NCI-H526 treated with DMSO at 0.1 percent for 48 hours (cell line): ENCODE results near the gene RPAIN.
"Not testable (repeated sequence)": the region's sequence is repeated elsewhere in the genome, so short reads cannot be mapped to it uniquely, and the experiment has no call there.

Experiments
- DNase-seq: peaks from one replicate; lab custom pipeline; 2025; lab: John Stamatoyannopoulos, UW

Gene RPAIN

DNA sequence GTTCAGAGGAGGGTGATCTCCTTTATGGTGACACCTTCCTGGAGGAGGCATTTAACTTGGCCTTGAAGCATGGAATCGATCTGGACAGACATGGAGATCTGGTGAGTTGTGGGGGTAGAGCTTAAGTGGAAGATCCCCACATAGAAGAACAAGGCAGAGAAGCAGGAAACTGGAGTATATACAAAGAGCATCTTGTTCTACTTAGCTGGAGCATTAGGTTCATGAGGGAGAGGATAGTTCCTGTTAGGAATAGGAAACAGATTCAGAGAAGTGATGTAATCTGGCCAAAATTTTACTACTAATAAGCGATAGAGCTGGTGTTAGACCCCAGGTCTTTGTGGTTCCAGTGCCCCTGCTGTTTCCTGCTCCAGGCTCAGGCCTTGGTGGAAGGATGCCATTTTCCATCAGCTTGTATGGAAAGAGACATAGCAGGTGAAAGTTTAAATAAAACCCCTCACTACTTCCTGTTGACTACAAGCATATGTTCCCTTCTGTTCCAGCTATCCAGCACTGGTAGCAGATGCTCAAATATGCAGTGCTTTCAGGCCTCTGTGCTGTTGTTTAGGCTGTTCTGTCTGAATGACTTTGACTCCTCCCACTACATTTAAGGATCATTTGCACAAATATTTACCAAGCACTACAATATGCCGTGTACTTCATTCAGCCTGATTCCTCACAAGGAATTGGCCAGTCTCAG is 9.4 kb downstream of the RPAIN start:
- DNase-seq, result no peak

DNA sequence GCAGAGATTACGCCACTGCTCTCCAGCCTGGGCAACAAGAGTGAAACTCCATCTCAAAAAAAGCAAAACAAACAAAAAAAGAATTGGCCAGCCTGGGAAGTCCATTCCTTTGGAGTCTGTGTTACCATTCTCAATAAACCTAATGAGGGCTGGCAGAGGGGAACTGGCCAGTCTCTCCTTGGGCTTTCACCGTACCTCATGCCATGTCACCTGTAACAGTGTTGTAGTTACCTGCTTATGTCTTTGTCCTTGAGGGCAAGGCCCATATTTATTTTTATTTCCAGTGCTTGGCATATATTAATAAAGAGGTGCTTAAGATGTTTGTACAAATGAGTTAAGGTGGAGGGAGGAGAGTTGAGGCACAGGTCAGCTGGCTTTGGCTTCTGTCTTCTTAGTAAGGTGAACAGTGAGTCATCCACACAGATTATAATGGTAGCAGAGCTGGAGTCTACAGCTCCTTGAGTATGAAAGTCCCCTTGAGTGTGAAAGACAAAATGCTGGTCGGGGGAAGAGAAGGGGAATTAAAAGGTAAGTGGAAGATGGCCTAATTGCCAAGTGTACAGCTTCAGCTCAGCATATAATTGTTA is 10.5 kb downstream of the RPAIN start:
- DNase-seq, result no peak

DNA sequence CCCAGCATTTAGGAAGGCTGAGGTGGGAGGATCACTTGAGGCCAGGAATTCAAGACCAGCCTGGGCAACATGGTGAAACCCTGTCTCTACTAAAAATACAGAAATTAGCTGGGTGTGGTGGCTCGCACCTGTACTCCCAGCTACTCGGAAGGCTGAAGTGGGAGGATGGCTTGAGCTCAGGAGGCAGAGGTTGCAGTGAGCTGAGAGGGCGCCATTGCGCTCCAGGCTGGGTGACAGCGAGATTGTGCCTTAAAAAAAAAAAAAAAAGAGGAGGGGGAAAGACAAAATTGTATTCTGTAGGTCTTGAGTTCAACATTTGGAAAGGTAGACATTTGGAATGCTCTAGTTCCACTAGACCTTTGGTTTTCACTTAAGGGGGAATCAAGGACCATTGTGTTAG is 11.3 kb downstream of the RPAIN start:
- DNase-seq, result not testable (repeated sequence)

DNA sequence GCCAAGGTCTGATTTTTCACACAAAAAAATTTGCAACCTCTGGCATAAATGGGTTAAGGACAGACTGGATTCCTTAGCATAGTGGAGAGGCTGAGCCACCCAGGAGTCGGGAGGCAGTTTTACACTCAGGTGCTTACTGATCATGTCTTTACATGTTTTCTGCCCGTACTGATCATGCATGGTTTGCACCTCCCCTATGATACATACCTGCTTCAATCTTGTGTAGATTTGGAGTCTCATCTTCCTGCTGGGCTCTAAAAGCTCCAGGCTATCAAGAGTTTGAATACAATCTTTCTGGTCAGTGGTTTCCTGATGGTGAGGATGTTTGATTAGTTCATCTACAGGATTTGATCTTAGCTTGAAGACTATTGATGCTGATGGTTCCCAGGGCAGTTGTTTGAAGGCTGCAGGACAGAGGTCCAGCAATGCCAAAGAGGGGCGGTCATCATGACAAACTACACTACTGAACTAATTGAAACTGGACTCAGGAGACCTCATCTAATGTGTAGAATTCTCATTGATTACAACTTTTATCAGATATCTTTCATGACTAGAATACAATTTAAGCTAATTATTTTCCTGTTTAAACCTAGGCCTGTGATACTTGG is 12.1 kb downstream of the RPAIN start:
- no peak for DNase-seq

DNA sequence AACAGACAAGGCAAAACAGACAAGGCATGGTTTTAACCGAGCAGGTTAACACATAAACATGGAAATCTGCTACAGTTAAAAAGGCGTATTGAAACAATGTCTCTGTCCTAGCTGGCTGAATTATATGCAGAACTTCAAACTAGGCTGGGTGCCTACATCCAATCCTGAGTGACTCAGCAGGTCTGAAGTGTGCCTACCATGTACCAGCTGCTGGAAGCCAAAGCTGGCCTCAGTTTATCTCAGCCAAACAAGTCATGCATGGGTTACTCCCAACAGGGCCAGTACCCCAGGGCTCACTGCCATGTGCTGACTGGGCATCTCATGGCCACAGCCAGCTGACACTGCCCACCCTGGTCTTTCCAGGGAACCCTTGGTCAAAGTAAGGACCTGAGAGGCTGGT is 15.0 kb downstream of the RPAIN start:
- DNase-seq, result no peak

DNA sequence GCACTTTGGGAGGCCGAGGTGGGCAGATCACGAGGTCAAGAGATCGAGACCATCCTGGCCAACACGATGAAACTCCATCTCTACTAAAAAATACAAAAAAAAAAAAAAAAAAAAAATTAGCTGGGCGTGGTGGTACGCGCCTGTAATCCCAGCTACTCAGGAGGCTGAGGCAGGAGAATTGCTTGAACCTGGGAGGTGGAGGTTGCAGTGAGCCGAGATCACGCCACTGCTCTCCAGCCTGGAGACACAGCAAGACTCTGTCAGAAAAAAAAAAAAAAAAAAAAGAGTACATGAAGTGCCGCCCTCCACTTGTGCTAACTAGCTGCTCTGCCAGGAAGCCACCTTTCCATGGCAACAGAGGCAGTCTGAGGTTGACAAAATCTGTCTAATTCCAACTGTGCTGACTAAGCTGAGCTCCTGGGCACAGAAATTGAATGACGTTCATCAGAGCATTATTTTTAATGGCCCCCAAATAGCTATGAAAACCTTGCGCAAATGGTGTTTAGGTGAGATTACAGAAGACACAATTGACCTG is 15.9 kb downstream of the RPAIN start:
- DNase-seq, result not testable (repeated sequence)

DNA sequence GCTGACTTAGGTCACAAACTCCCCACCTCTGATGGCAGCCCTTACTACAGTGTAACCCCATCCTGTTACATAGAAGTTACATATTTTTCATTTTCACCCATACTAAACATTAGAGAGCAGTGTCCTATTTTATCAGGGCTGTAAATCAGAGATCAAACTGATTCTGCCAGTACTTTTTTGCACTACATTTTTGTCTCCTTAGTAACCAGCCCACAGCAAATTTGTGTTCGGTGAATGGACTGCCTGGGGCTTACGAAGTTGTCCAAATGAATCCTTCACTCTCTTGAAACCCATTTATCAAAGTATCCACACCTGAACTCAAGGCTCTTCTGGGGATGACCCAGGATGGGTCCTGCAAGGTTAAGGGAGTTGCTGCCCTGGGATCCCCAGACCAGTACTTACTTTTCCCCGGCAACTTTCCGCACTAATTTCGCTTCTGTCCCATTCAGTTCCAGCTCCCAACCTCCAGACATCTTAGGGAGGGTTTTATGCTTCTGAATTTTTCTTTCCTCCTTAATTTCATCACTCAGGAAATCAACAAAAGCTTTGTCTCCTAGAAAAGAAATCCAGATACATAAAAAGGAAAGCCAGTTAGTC is 17.8 kb downstream of the RPAIN start:
- DNase-seq, result no peak

DNA sequence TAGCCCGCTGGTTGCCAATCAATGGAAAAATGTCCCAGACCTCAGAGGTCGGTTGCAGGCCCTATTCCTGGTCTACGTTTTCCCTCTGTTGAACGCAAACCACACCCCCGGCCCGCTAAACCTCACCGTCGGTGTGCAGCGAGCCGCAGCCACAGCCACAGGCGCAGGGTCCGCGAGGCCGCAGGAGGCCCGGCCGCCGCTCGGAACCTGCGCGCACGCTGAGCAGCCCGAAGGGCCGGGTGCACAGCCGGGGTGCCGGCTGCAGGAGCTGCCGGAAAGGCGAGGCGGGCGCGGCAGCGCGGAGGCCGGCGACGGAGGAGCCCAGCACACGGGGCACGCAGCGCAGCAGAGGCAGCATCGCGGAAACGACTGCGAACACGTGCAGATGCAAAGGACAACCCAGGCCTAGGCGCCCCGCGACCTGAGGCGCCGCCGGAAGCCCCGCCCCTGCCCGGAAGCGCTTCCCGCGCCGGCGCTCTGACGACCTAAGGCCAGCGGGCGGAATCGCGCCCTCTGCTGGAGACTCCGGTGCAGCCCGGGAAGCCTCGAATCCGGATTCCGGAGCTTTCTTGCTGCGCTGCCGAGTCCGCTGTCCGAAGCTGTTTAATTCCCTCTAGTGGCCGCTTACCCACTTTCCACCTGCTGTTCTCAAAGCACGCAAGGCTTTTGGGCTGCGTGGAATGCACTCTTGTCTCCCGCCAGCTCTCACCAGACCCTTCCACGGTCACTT is 18.9 kb downstream of the RPAIN start, which contains the start of gene C1QBP:
Gene C1QBP, minus strand, starts transcription at position 440 of the 730 bp plus-strand sequence. Its CDS starts 82 bp downstream, at position 358.
- DNase-seq, result peak; percentile 74

DNA sequence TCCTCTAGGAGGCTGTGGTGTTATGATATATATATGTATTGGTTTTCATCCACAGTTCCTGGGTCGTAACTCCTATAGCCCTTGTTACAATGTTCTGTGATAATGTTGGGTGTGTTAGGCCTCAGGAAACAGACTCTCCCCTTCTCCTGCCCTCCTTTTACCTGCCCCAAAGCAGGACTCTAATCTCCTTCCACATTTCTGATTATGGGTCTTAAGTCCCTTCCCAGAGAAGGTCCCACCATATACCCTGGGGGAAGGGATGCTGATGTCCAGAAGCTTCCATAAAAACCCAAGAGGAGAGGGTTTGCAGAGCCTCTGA is 19.4 kb downstream of the RPAIN start:
- DNase-seq, result no peak

DNA sequence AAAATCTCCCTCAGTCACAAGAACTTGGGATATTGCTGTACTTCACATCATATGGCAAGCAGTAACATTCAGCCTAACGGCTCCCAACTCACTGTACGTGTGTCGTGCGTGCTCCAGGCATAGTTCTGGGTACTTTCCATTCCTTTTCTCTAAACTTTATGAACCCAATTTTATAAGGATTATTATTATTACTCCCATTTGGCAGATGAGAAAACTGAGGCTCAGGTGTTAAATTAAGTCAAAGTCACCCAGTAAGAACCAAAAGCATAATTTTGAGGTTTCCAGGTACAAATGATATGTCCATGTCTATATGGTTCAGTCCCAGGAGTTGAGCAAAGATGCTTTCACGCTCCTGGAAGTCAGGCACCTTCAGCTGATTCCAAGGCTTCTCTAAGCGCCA is 23.7 kb downstream of the RPAIN start:
- no peak for DNase-seq

DNA sequence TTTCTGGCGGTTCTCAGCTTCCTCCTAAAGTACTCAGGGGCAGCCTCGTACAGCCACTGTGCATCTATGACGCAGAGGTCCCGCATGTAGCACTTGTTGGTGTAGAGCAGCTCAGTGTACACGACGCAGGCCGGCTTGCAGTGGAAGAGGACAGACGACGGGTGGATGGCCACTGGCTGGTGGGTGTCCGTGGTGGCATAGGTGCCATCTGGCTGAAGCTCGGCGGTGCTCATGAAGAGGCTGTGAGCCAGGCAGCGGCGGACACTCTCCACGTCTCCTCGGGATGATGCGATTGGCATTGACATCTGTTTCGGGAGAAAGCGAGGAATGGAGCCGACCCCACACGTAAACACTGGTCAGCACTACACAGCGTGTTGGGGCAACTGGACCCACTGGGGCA is 24.2 kb downstream of the RPAIN start:
- DNase-seq, result no peak

DNA sequence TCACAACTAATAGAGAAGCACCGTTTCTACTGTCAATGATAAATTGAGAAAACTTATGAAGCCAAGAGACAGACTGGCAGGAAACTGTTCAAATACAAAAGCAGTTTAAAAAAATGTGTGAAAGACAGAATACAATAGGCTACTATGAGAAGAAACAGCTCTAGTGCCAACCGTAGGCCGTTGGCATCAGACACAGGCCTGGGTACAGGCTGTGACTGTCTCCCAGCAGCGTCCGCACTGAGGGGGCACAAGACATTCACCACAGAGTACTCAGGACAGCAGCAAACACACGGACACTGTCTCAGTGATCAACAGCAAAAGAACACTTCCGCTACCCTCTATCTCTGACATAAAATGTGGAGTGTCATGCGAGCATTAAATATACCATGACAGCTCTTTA is 26.8 kb downstream of the RPAIN start:
- DNase-seq, result no peak

DNA sequence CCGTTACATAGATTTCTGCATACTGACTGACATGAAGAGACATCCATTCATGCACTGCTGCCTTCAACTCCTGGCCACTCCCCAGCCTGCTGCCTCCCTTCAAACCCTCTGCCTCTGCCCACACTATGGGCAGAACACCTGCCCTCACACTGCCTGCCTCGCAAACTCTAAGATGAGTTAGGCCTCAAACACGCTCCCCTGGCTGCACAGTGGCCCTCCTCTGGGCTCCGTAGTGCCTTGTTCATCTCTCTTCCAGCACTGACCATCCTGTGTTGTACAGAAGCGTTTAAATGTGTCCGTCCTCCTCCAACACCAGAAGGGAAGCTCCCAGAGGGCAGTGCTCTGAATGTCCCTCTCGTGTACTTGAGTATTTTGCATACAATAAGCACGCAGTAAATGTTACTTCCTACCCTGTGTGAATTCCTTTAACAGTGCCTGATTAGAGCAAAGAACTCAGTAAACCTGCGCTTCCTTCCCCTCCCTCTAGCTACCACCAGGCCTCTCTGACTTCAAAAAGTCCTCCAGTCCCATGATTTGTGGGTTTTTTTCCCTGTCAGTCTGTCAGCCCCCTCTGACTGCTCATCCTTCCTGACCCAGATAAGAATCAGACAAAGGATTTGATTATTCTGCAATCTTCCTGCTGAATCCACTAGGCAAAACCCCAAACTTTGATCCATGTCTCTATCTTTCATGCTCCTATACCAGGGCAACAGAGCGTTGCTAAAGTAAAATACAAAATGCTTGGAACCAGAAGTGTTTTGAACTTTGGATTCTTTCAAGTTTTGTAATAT is 44.9 kb downstream of the RPAIN start:
- no peak for DNase-seq

DNA sequence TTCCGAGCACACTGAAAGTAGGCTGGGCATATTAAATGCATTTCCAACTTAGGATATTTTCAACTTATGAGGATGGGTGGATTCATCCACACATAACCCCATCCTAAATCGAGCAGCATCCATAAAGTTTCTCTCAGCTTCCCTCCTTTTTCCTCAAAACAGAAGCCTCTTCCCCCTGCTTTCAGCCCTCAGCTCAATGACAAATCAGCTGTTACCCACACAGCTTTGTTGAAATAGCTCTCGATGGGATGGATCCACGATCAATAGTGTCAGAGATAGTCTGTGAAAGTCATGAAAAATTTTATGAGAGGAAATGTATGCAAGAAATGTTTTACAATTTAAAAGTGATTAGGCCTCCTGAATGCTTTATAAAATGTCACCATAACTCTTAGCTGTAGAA is 46.3 kb downstream of the RPAIN start:
- DNase-seq, result no peak

DNA sequence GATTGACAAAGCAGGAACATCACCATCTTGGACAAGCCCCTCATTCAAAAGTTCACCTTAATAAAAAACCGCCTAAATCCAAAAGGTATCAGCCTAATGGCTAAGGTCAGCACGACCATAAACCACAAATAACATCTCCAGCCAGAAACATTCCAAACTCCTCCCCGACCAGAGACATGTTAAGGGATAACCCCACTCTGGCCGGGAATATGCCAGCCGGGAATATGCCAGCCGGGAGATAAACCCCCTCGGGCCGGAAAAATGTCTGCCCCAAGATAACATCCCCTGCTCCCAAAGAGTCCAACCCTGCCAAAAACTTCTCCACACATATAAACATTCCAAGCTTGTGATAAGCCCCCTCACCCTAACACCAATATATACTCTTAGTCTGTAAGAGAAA is 47.4 kb downstream of the RPAIN start:
- DNase-seq, result no peak

DNA sequence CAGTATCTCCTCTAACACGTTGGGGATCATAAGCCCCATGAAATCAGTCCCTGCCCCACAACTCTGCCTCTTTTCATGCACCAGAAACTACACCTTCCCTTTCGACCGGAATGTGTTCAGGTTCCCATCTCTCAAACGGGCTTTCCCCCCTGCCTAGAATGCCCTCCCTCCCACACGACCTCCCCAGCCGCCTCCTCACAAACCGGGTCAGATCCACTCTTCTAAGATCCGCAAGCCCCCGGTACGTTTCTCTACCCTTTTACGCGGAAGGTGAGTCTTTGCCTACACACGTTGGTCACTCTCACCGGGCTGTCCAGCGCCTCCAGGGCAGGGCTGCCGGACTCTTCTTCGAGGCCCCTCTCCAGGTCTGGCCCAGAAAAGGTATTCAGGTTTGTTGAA is 48.1 kb downstream of the RPAIN start:
- no peak for DNase-seq

DNA sequence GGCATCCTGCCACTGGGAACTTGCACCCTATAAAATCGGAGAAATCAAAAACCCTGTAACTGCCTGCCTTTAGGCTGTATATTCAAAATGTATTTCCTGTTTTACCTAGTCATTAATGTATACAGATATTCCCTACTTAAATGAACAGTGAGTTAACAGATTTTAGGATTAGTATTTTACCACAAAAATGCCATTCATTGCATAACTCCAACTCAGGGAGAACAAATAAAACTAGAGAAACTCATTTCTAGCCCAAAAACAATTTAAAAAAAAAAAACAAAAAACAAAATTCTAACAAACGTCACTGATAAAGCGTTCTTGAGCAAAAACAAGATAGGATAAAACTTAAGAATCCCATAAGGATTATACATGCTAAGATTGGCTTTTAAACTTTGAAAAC is 52.5 kb downstream of the RPAIN start:
- no peak for DNase-seq

DNA sequence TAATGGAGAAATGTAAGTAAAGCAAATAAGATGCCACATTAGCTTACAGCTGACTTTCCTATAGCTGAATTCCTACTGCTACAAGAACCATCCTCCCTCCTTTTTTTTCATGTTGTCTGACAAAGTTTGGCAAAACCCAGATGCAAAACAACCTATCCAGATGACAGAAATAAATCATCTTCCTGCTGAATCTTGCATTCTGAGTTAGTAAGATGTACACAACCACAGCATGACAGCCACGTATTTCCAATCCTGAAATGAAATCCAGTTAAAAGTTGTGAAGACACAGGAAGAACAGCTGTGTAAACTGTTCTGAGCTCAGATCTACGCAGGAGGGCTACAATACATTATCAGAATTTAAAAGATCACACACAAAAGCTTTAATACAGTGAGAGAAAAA is 53.9 kb downstream of the RPAIN start:
- DNase-seq, result no peak

DNA sequence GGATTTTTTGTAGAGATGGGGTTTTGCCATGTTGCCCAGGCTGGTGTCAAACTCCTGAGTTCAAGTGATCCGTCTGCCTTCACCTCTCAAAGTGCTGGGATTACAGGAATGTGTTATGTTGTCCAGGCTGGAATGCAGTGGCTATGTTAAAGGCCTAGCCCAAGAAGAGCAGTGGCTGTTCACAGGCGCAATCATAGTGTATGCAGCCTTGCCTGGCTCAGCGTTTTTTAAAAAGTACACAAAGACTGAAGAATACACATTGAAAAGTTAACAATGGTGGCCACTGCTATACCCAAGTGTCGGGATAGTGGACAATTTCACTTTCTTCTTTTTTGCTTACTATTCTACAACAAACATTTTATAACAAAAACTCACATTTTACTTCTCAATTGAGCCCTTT is 59.0 kb downstream of the RPAIN start:
- no peak for DNase-seq

DNA sequence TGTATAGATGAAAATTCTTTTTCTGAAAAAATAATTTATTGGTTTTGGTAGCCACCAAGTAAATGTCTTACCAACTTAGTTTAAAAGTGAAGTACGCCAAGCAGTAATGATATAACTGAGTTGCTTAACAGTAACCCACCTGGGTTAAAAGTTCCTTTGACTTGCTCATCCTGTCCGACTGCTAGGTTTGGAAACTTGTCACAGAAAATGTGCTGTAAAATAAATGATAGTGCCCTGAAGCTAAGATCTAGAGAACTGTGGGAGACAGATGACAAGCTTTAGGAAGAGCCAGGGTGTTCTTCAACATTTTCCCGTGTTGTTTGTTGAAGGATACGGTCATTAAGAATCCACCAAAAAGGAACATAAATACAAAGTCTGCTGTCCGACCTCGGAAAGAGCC is 61.0 kb downstream of the RPAIN start:
- DNase-seq, result no peak

DNA sequence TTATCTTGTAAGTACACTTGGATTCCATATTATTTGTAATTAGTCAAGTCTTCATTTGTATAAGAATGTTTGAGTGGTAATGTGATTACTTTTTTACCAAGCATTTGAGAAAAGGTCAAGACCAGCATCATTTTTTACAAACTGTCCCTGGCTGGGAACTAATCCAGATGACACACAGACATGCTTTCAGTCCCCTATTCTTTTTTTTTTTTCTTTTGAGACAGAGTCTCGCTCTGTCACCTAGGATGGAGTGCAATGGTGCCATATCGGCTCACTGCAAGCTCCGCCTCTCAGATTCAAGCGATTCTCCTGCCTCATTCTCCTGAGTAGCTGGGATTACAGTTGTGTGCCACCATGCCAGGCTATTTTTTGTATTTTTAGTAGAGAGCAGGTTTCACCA is 61.5 kb downstream of the RPAIN start:
- DNase-seq, result no peak
